ENCODE measurements around the gene FAT3.

Gene FAT3

GRCh38 chr11:92240916-92241315, 16.3 kb downstream of the FAT3 start:
- TF ChIP-seq, protein P1, sequence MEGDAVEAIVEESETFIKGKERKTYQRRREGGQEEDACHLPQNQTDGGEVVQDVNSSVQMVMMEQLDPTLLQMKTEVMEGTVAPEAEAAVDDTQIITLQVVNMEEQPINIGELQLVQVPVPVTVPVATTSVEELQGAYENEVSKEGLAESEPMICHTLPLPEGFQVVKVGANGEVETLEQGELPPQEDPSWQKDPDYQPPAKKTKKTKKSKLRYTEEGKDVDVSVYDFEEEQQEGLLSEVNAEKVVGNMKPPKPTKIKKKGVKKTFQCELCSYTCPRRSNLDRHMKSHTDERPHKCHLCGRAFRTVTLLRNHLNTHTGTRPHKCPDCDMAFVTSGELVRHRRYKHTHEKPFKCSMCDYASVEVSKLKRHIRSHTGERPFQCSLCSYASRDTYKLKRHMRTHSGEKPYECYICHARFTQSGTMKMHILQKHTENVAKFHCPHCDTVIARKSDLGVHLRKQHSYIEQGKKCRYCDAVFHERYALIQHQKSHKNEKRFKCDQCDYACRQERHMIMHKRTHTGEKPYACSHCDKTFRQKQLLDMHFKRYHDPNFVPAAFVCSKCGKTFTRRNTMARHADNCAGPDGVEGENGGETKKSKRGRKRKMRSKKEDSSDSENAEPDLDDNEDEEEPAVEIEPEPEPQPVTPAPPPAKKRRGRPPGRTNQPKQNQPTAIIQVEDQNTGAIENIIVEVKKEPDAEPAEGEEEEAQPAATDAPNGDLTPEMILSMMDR (IDR thresholded peaks at IDR 0.05) = no peak

GRCh38 chr11:92245700-92246271, 21.2 kb downstream of the FAT3 start:
- TF ChIP-seq, protein P1 (IDR thresholded peaks at IDR 0.05) = no peak

DNA sequence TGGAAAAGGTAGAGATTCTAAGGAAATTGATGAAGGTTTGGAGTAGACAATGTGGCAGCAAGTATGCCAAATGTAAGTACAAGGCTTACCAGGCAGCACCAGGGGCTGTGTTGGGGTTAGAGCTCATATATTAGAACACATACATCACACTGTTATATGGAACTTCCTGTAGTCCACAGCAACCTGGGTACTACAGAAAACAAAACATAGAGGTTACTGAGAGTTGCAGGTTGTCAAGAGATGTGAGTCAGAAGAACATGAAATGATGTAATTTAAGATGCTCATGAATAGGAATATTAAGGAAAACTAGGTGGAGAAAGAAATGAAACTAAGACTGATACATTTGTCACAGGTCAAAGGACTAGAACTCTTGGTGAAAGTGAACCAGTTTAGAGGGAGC, 22.0 kb downstream of the FAT3 start:
- TF ChIP-seq, protein P1 (IDR thresholded peaks at IDR 0.05) = no peak

DNA sequence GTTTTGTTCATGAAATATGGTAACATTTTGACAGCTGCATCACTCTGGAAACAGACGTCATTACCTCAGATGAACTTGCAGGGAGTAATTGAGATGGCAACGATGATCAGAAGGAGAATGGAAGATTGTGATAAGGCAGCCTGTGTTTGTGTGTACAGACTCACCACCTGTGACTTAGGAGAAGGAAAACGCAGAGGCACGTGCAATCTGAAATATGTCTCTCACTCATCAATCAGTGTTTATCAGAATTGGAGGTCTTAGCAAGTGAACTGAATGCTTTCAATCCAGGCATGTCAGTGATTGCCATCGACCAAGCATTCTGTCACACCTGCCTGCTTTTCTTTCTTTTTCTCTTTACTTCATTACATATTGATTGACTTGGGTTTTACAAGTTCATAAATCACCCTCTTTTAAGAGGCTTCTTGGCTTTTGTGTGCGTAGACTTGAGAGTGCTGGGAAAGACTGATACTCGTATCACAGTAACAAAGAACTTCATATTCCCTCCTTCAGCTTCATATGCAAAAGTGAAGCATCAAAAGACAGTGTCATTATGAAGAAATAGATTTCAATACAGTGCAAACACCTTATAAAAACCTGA, 24.6 kb downstream of the FAT3 start:
- TF ChIP-seq, protein P1 (IDR thresholded peaks at IDR 0.05) = no peak

DNA sequence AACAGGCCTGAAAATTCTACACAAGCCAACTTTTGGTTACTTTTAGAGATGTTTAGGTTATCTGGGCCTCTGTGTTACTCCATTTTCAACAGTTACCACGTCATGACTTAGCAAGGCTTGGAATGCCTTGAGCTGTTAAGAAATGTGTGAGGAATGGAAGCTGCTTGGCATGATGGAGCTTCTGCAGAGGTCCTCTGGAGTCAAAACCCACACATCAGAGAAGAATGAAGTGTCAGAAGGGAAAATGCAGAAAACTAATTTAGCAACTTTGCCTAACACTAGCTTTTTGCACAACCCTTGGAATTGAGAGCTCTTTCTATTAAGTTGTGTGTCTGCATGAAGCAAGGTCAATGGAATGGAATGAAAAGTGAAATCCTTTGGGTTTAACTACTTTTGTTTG, 27.4 kb downstream of the FAT3 start:
- TF ChIP-seq, protein P1 (IDR thresholded peaks at IDR 0.05) = no peak

DNA sequence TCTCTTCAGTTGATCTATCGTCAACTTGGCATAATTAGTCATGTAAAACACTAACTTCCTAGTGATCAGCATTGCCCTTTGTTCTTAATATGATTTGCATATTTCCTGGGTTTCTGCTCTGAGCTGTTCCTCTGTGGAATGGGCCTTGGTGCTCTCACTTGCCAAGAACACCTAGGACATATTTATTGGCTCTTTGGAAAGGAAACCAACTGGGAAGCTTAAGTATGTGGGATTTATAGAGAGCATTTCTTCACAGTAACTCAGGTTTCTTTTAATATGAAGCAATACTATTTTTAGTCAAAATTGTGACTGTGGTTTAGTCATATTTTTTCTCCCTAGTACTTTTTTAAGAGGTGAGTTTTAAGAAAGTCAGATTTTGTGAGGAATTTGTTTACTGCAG, 28.8 kb downstream of the FAT3 start:
- TF ChIP-seq, protein P1 (IDR thresholded peaks at IDR 0.05) = no peak

- TF ChIP-seq, protein P1 (IDR thresholded peaks at IDR 0.05) = no peak
Measured at GRCh38 chr11:92253945-92254344, 29.3 kb downstream of the FAT3 start.

GRCh38 chr11:92257536-92257935, 32.9 kb downstream of the FAT3 start:
- TF ChIP-seq, protein P1 (IDR thresholded peaks at IDR 0.05) = no peak

Data from LNCAP (cell line).